Raji (cell line): ENCODE data around the gene SPOUT1.

Source experiments
- POLR2A ChIP-seq: IDR thresholded peaks from 2 replicates; pipeline ENCODE4 v1.6.1; 2011; ENCODE audit warnings: low read depth, low read length, control low read depth; ENCODE audit not compliant: insufficient read depth

Gene SPOUT1

DNA sequence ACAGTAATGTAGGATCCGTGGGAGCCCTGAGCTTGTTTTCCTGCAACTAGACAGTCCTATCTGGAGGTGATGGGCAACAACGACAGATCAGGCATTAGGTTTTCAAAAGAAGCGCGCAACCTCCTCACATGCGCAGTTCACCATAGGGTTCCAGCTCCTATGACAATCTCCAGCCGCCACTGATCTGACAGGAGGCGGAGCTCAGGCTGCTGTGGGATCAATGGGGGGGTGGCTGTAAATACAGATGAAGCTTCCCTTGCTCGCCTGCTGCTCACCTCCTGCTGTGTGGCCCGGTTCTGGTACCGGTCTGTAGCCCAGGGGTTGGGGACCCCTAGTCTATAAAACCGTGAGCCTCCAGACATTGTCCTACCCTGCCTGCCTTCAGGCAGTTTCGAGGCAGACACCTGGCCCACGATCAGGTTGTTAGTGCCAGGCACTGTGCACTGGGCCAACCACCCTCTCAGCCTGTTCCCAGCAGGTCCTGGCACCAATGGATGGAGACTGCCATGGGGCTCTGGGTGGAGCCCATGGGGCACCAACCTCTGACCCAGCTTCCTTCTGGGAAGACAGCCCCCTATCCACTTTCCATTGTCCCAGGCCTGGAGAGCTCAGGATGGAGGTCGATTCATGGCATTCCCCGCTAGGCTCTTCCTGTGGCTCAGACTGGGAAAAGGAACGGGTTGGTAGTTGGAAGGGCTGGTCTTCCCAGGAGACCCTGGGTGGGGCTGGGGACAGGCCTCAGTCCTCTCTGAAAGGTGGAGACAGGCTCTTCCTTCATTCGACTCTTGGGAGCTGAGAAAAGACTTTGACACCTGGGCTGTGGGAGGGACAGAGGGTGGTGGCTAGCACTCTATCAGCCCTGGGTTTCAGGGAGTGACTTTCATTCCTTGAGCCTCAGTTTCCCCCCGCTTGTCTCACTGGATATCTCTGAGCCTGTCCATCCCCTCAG, 9.6 kb downstream of the SPOUT1 start:
- no peak for TF ChIP-seq POLR2A

- TF ChIP-seq POLR2A: no peak
Observed at GRCh38 chr9:128818839-128819715, 10.5 kb downstream of the SPOUT1 start.

- peak; percentile 95 for TF ChIP-seq POLR2A
Observed at GRCh38 chr9:128818099-128818838, 11.3 kb downstream of the SPOUT1 start, which contains the start of gene ENDOG. Gene ENDOG (plus strand): TSS chr9:128818500. CDS start chr9:128818685, 185 bp downstream.

GRCh38 chr9:128810873-128811272, 18.7 kb downstream of the SPOUT1 start:
- no peak for TF ChIP-seq POLR2A

GRCh38 chr9:128809831-128810230, 19.8 kb downstream of the SPOUT1 start:
- no peak for TF ChIP-seq POLR2A

DNA sequence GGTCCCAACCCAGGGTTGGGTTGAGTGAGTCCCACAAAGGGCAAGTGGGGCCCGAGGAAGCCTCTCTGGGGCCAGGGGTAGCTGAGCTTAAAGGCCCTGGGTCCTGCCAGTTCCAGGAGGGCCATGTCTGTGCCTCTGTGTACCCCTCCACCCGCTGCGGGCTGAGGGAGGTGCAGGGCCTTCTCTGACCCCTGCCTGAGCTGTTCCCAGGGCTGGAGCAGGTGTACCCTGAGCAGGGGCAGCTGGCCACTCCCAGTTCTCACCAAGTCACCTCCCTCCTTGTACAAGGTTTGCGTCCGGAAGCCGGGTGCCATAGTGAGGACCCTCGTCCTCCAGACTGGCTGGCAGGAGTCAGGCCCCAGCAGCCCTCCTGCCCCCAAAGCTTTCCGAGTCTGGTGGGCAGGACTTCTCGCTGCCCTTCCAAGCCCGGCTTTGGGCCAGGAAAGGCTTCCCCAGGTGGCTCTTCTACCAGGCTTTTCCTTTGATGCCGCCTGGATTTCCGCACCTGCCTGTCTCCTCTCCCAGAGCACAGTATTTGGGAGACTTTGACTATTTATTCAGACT, 20.5 kb downstream of the SPOUT1 start:
- TF ChIP-seq POLR2A: no peak

GRCh38 chr9:128808543-128808942, 21.1 kb downstream of the SPOUT1 start:
- TF ChIP-seq POLR2A: no peak

- TF ChIP-seq POLR2A: no peak
Observed at GRCh38 chr9:128807827-128808226, 21.8 kb downstream of the SPOUT1 start.

DNA sequence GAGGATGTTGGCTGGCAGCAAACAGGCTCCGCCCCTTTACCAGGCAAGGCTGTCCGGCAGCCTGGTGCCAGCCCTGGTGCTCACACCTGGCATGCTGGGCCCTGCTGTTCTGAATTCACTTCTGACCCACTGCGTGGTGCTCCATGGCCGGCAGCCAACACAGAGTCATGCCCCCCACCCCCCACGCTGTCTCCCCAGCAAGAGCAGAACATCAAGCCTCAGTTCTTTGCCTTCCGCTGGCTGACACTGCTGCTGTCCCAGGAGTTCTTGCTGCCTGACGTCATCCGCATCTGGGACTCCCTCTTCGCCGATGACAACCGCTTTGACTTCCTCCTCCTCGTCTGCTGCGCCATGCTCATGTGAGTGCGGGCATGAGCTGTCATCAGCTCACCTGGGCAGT, 23.9 kb downstream of the SPOUT1 start:
- no peak for TF ChIP-seq POLR2A

- no peak for TF ChIP-seq POLR2A
Observed at GRCh38 chr9:128802482-128802881, 27.1 kb downstream of the SPOUT1 start.

DNA sequence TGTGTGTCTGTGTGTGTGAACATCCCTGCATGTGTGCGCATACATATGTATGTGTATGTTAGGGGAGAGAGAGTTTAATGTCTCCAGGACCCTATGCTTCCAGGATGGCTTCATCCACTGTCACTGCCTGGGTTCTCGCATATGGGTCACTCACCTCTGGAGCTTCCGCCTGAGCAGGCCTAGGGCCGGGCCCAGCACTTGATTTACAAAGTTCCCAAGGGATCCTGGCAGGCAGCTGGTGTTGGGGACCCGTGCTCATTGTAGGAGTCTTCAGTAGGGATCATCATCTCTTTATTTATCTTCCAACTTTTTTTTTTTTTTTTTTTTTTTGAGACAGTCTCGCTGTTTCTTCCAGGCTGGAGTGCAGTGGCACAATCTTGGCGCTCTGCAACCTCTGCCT, 29.5 kb downstream of the SPOUT1 start:
- TF ChIP-seq POLR2A: no peak

DNA sequence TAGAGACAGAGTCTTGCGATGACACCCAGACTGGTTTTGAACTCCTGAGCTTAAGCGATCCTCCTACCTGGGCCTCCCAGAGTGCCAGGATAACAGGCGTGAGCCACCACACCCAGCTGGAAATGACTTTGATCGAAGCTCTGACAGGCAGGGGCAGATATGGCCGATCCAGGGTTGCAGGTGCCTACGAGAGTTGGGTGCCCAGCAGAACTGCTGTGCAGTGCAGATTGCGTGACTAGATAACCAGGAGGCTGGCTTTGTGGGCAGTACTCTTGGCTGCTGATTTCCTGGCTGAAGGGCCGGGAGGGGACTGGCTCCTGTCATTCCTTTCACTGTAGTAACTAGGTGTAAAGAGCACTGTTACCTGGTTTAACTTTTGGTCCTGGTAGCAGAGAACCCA, 30.7 kb downstream of the SPOUT1 start:
- no peak for TF ChIP-seq POLR2A

DNA sequence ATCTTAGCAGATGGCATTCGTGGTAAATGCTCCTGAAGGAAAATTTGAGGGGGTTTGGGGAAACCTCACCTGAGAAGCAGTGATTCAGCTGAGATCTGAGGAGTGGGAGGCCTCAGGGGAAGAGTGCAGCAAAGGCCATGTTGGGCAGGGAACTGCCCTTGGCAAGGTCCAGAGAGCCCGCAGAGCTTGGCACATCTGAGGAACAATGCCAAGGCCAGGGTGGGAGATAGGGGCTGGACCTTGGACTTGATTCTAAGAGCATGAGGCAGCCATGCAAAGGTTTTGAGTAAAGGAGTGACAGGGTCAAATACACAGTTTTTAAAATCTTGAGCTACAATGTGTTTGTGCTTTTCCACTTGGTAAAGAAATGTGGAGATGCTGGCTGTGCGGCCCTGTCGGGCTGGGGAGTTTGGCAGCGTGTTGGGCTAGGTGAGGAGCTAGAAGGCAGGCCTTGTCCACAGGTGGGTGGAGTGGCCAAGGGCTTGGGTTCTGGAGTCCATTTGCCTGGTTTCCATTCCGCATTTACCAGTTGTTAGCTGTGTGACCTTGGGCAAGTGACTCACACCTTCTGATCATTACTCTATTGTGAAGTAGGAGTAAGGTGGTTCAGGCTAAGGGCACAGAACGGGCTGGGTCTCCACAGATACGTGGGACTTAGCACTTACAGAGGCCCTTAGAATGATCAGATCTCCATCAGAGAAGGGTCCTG, 36.5 kb downstream of the SPOUT1 start:
- TF ChIP-seq POLR2A: no peak

GRCh38 chr9:128792134-128792533, 37.5 kb downstream of the SPOUT1 start:
- no peak for TF ChIP-seq POLR2A
